Activated B cell treated with CpG ODN at 0.5 μM for 24 hours (primary cell): ENCODE data around the gene ENTPD1. TPM values are rescaled to one million over a fixed set of nuclear protein-coding genes. Genes with fewer than 3 reads are reported as not detected.

Experiments
- total RNA-seq: library from RNA; stranded (reverse); gene quantifications from 2 replicates; pipeline ENCODE4 v1.2.3, GENCODE V29; 2022

ENTPD1 gene
- total RNA-seq, 1 donor from 2014 or later = 187 TPM

Other genes with a start within 250 kb of the ENTPD1 start
- 0.37 and 0.42 TPM in 2 replicates for gene SORBS1, start 194.8 kb upstream of the ENTPD1 start, total RNA-seq
- 45.9 and 53.0 TPM in 2 replicates for gene ALDH18A1, start 99.5 kb upstream of the ENTPD1 start, total RNA-seq
- gene TCTN3, start 62.2 kb upstream of the ENTPD1 start, total RNA-seq = 44.5 and 47.5 TPM in 2 replicates
- gene CC2D2B, start 151.8 kb downstream of the ENTPD1 start, total RNA-seq = 1.2 and 2.0 TPM in 2 replicates